Body of pancreas (tissue), 4 donors: ENCODE measurements around the gene CLRN1.

Source experiments
- CTCF ChIP-seq, 7 experiments: fragments of 450-650 bp in 4 of 7; fragments of 200-600 bp in 3 of 7; sonication (generic) in 3 of 7; IDR thresholded peaks; one replicate each; pipeline ENCODE4 v1.5.1; 2016 to 2019; ENCODE audit warnings: antibody characterized with exemption in 7 of 7
- POLR2A ChIP-seq, 3 donors: fragments of 450-650 bp; IDR thresholded peaks; one replicate each; pipeline ENCODE4 v1.6.1; 2016; ENCODE audit warnings: antibody characterized with exemption in 3 of 3, mild to moderate bottlenecking in 2 of 3

DNA sequence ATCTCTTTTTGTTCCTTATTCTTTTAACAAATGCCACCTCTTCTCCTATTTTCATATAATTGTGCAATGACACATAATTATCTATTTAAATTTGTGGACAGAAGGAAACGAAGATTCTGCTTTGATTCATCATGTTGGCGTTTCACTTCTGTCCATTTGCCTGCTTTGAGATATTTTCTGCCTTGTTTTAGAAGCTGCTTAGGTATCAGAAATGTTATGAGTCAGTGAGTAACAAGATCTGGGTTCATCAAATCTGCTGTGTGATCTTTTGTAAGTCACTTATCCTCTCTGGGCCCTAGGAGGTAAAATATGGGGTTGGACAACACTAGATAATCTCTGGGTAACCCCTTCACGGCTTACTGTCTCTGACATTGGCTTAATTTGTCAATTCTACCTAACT, 60.0 kb downstream of the CLRN1 start:
- TF ChIP-seq CTCF (IDR thresholded peaks at IDR 0.05) = no peak
- no peak for TF ChIP-seq POLR2A (IDR thresholded peaks at IDR 0.05)
